B cell (primary cell): ENCODE measurements around the gene CTNND1. TPM values are rescaled to one million over a fixed set of nuclear protein-coding genes. Genes with fewer than 3 reads are reported as not detected.

Source experiments
- ATAC-seq: fragments of 200-7000 bp; cut with Tn5 transposase; one replicate; pipeline ENCODE4 v1.10.0; 2021; ENCODE audit warnings: low read depth, mild to moderate bottlenecking, moderate number of reproducible peaks, moderate library complexity
- CTCF ChIA-PET: fragments of 350-600 bp; sonication (Branson Sonifier 250); formaldehyde crosslinking; loops from one replicate; lab custom pipeline; 2021; ENCODE audit warnings: antibody characterized with exemption, inconsistent platforms; lab: Charles Lee
- POLR2A ChIA-PET: fragments of 350-600 bp; sonication (Branson Sonifier 250); formaldehyde crosslinking; loops from one replicate; lab custom pipeline; 2021; ENCODE audit warnings: antibody characterized with exemption; lab: Charles Lee
- DNase-seq: peaks from one replicate; pipeline ENCODE4 v3.0.0; 2013
- H2AFZ ChIP-seq: 2 replicates; pipeline ENCODE4 v1.6.1; 2012; ENCODE audit warnings: mild to moderate bottlenecking, low read depth, low read length; ENCODE audit not compliant: insufficient read depth, poor library complexity, severe bottlenecking
- H3K27ac ChIP-seq, 2 donors: 1 replicate in 1 of 2; 2 replicates in 1 of 2; pipeline ENCODE4 v1.5.1; 2012 to 2013; ENCODE audit warnings: low read length in 2 of 2, mild to moderate bottlenecking in 2 of 2, moderate library complexity in 1 of 2
- H3K27me3 ChIP-seq, 4 experiments: fragments of 200-600 bp in 1 of 4; sonication (generic) in 1 of 4; replicated peaks in 1 of 4; 1 replicate in 2 of 4; 2 replicates in 2 of 4; pipeline versions ENCODE4 v1.6.1 to v1.7.0; 2013 to 2016; ENCODE audit warnings: low read length in 3 of 4, mild to moderate bottlenecking in 2 of 4, mixed read lengths in 1 of 4, moderate library complexity in 1 of 4; ENCODE audit not compliant: insufficient read depth in 4 of 4, control insufficient read depth in 3 of 4; ENCODE audit errors: control extremely low read depth in 1 of 4
- H3K36me3 ChIP-seq, 2 experiments: replicated peaks in 1 of 2; 1 replicate in 1 of 2; 2 replicates in 1 of 2; pipeline versions ENCODE4 v1.6.1 to v1.7.1; 2013; ENCODE audit warnings: low read length in 1 of 2; ENCODE audit not compliant: insufficient read depth in 2 of 2, control insufficient read depth in 1 of 2; ENCODE audit errors: control extremely low read depth in 1 of 2, extremely low read depth in 1 of 2
- H3K4me1 ChIP-seq, 2 donors: fragments of 200-600 bp in 1 of 2; sonication (generic) in 1 of 2; 1 replicate in 1 of 2; 2 replicates in 1 of 2; pipeline versions ENCODE4 v1.5.1 to v1.6.1; 2013 to 2017; ENCODE audit warnings: low read length in 2 of 2; ENCODE audit not compliant: control insufficient read depth in 2 of 2, insufficient read depth in 2 of 2
- H3K4me2 ChIP-seq: replicated peaks from 2 replicates; pipeline ENCODE3; 2012; ENCODE audit warnings: mild to moderate bottlenecking, low read depth, low read length; ENCODE audit not compliant: poor library complexity, severe bottlenecking
- H3K4me3 ChIP-seq, 5 experiments: fragments of 200-600 bp in 1 of 5; sonication (generic) in 1 of 5; 1 replicate in 3 of 5; 2 replicates in 2 of 5; pipeline versions ENCODE4 v1.5.1 to v1.7.0; 2011 to 2016; ENCODE audit warnings: low read length in 4 of 5, mild to moderate bottlenecking in 4 of 5, low read depth in 2 of 5, control low read depth in 1 of 5, moderate library complexity in 1 of 5; ENCODE audit not compliant: insufficient read depth in 1 of 5; ENCODE audit errors: control extremely low read depth in 1 of 5, extremely low read depth in 1 of 5
- H3K79me2 ChIP-seq: fragments of 200-600 bp; sonication (generic); one replicate; pipeline ENCODE4 v1.6.0; 2016; ENCODE audit warnings: low read length; ENCODE audit not compliant: control insufficient read depth, insufficient read depth
- H3K9ac ChIP-seq: fragments of 200-600 bp; sonication (generic); 2 replicates; pipeline ENCODE4 v1.6.1; 2017; ENCODE audit warnings: mild to moderate bottlenecking, low read length, moderate library complexity
- H3K9me3 ChIP-seq, 3 donors: one replicate each; pipeline versions ENCODE4 v1.6.1 to v1.7.1; 2013; ENCODE audit warnings: low read length in 2 of 3; ENCODE audit not compliant: control insufficient read depth in 2 of 3, insufficient read depth in 1 of 3; ENCODE audit errors: control extremely low read depth in 1 of 3
- H4K20me1 ChIP-seq: 2 replicates; pipeline ENCODE4 v1.6.0; 2012; ENCODE audit warnings: mild to moderate bottlenecking, low read length; ENCODE audit not compliant: insufficient read depth, control insufficient read depth, poor library complexity, severe bottlenecking
- H3K27ac Mint-ChIP-seq: one replicate; pipeline ENCODE4 v1.8.0; 2021; ENCODE audit warnings: mixed read lengths
- H3K27me3 Mint-ChIP-seq: one replicate; pipeline ENCODE4 v1.8.0; 2021; ENCODE audit warnings: mixed read lengths
- H3K4me1 Mint-ChIP-seq: one replicate; pipeline ENCODE4 v1.8.0; 2021; ENCODE audit warnings: mixed read lengths
- H3K4me3 Mint-ChIP-seq: one replicate; pipeline ENCODE4 v1.8.0; 2021; ENCODE audit warnings: mixed read lengths
- H3K9me3 Mint-ChIP-seq: one replicate; pipeline ENCODE4 v1.8.0; 2022; ENCODE audit warnings: mixed read lengths; ENCODE audit not compliant: insufficient read depth
- EZH2 ChIP-seq: IDR thresholded peaks from 2 replicates; pipeline ENCODE4 v1.6.1; 2012; ENCODE audit warnings: borderline replicate concordance, low read depth, mild to moderate bottlenecking, moderate library complexity, low read length; ENCODE audit not compliant: insufficient read depth, poor library complexity, severe bottlenecking
- WGBS: methylation state at CpG from one replicate; pipeline ENCODE4 v1.1.5; 2013; ENCODE audit warnings: missing lambda C conversion rate; ENCODE audit not compliant: insufficient coverage; 5-methylcytosine and 5-hydroxymethylcytosine counted together
- intact Hi-C: fragments of 100-400 bp; cut with micrococcal nuclease; formaldehyde crosslinking; loops from one replicate; pipeline ENCODE4 v1.10.0; 2022
- polyA plus RNA-seq: library from polyadenylated mRNA; depleted of rRNA; stranded (reverse); fragments of >200 nt; gene quantifications from 2 replicates; pipeline ENCODE4 v1.2.3, GENCODE V29; 2012
- total RNA-seq, 2 donors: library from RNA; stranded (reverse); fragments of 120-200 nt in 1 of 2; gene quantifications; 1 replicate in 1 of 2; 2 replicates in 1 of 2; pipeline versions ENCODE4 v1.2.3 to v1.2.4, GENCODE V29; 2013 to 2022
- TF ChIP-seq, protein P1 (sequence below): fragments of 200-600 bp; IDR thresholded peaks from one replicate; pipeline ENCODE4 v1.8.0; 2022; ENCODE audit warnings: antibody characterized with exemption, mild to moderate bottlenecking

CTNND1 gene
- total and polyA plus RNA-seq, 2 donors (not counting 1 experiment from before 2014, with no cell fraction given): 12.1 to 54.4 TPM

DNA sequence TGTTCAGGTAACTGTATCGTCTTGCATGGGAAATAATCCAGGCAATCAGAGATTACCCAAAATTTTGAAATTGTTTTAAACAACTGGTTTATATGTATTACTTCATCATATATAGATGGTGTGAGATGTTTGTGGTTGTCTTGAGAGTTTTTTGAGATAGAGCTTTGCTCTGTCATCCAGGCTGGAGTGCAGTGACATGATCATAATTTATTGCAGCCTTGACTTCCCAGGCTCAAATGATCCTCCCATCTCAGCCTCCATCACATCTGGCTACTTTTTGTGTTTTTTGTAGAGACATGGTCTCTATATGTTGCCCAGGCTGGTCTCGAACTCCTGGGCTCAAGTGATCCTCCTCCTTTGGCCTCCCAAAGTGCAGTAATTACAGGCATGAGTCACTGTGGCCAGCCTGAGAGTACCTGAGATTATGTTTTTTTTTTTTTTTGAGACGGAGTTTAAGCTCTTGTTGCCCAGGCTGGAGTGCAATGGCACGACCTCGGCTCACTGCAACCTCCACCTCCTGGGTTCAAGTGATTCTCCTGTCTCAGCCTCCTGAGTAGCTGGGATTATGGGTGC lies 11.5 kb downstream of the CTNND1 start:
- H2AFZ ChIP-seq: no peak overlapping the region
- Mint-ChIP-seq H3K9me3 (no peaks in the 10 kb centered on the region), H3K4me3 (no peak overlapping the region), H3K27ac (no peak overlapping the region), H3K4me1 (peaks cover 25% of the 10 kb centered on the region), H3K27me3 (no peaks in the 10 kb centered on the region)
- H3K27me3 ChIP-seq: no peaks in the 10 kb centered on the region
- H3K9ac ChIP-seq: no peak overlapping the region
- DNase-seq: no peak
- no peak overlapping the region for H3K4me3 ChIP-seq
- peaks cover 85% of the 10 kb centered on the region for H3K79me2 ChIP-seq
- intact Hi-C loops: no loop called here
- ChIA-PET POLR2A (no interaction called here), CTCF (interaction anchor here (0.7 kb wide), 1 partner anchor 1821 kb away, joined by 3 read pairs; no protein-coding TSS in a partner anchor)
- 100% methylated on average over 1 of the region's 5 CpGs for WGBS
- H4K20me1 ChIP-seq: no peaks in the 10 kb centered on the region
- no peak overlapping the region for H3K27ac ChIP-seq
- ATAC-seq: no peak
- no peaks in the 10 kb centered on the region for H3K36me3 ChIP-seq
- no peaks in the 10 kb centered on the region for H3K9me3 ChIP-seq
- TF ChIP-seq, protein P1, sequence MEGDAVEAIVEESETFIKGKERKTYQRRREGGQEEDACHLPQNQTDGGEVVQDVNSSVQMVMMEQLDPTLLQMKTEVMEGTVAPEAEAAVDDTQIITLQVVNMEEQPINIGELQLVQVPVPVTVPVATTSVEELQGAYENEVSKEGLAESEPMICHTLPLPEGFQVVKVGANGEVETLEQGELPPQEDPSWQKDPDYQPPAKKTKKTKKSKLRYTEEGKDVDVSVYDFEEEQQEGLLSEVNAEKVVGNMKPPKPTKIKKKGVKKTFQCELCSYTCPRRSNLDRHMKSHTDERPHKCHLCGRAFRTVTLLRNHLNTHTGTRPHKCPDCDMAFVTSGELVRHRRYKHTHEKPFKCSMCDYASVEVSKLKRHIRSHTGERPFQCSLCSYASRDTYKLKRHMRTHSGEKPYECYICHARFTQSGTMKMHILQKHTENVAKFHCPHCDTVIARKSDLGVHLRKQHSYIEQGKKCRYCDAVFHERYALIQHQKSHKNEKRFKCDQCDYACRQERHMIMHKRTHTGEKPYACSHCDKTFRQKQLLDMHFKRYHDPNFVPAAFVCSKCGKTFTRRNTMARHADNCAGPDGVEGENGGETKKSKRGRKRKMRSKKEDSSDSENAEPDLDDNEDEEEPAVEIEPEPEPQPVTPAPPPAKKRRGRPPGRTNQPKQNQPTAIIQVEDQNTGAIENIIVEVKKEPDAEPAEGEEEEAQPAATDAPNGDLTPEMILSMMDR: no peak
- no peak for TF ChIP-seq EZH2
- peaks cover 4 to 15% of the 10 kb centered on the region in 2 donors for H3K4me1 ChIP-seq
- no peak overlapping the region for H3K4me2 ChIP-seq

DNA sequence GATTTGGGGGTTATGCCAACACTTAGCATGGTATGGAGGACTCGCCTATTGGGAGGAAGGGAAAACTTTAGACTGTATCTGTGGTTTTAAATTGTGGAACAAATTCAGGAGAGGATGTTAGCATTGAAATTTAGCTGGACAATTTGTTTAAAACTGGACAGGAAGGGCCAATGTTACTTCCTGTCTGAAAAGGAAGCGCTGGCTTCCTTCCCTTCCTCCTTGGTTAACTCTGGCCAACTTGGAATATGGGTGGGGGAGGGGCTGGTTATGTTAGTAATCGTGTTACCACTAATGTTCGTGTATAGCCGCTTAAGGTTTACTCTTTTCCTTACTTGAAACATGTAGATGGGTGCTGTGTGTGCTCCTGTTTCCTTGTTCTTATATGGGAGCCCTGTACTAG lies 13.9 kb downstream of the CTNND1 start:
- Histone ChIP-seq H3K9ac (no peak overlapping the region), H3K9me3 (no peaks in the 10 kb centered on the region), H3K27ac (no peak overlapping the region), H3K4me1 (peaks cover 11 to 21% of the 10 kb centered on the region in 2 donors), H3K27me3 (no peaks in the 10 kb centered on the region), H3K4me2 (no peak overlapping the region), H3K36me3 (no peaks in the 10 kb centered on the region), H4K20me1 (no peaks in the 10 kb centered on the region), H3K79me2 (peaks cover 80% of the 10 kb centered on the region), H2AFZ (no peak overlapping the region), H3K4me3 (no peak overlapping the region)
- Mint-ChIP-seq H3K4me1 (peaks cover 38% of the 10 kb centered on the region), H3K4me3 (no peak overlapping the region), H3K27ac (no peak overlapping the region), H3K9me3 (no peaks in the 10 kb centered on the region), H3K27me3 (no peaks in the 10 kb centered on the region)
- TF ChIP-seq EZH2: no peak
- TF ChIP-seq, protein P1: no peak
- DNase-seq (no peak), ATAC-seq (no peak)
- POLR2A ChIA-PET: no interaction called here
- WGBS: 78% methylated on average over 2 of the region's 5 CpGs
- CTCF ChIA-PET: interaction anchor here (0.6 to 6.5 kb wide), 5 partner anchors 9 to 125 kb away, joined by 3 to 37 read pairs (median 4); no protein-coding TSS in a partner anchor
- intact Hi-C loops: no loop called here
